Fibroblast of gingiva (primary cell): Measurements from ENCODE around the gene RIN3.
A peak's percentile ranks its signal among the peaks of the same experiment; 100 is the strongest.

ENCODE experiments used
- DNase-seq: peaks from one replicate; pipeline ENCODE4 v3.0.0-alpha.2; 2011; ENCODE audit warnings: low read depth

The RIN3 gene

DNA sequence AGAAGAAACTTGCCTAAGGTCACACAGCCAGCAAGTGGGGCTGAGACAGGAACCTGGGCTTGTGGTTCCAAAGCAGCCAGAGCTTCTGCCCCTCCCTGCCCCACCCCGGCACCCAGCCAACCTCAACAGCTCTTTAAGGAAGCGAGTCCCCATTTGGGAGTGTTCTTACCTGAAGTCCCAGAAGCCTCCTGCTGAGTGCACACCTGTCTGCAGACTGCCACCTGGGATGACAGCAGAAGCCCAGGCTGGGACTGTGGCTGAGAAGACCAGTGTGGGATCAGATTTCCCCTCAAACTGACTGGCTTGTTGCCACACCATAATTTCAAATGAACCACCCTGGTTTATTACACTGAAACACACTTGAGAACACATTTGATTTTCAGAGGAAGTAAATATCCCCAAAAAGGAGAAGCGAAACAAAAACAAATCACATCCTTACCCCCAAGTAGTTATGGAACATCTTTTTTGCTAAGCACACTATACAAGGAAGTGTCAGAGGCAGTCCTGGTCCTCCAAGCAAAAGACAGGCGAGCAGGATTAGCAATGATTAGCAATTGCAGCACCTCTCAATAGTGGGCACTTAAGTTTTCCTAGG lies 6.3 kb upstream of the RIN3 start:
- no peak for DNase-seq

DNA sequence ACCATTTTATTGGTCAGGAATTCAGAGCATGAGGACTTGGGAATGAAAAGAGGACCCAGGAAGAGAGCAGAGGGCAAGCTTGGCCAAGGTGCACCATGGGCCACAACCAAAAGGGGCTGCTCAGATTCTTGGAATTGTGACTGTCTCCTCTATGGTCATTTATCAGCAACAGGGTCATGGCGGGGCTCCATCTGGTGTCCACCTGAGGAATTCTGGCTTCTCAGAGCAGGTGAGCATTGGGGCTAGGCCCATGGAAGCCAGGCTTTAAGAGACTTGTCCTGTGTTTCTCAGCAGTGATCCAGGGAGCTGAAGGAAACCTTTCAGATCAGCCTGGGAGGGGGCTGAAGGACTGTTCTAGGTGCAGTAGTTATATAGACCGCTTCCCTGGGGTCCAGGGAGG lies 2.6 kb upstream of the RIN3 start:
- no peak for DNase-seq

DNA sequence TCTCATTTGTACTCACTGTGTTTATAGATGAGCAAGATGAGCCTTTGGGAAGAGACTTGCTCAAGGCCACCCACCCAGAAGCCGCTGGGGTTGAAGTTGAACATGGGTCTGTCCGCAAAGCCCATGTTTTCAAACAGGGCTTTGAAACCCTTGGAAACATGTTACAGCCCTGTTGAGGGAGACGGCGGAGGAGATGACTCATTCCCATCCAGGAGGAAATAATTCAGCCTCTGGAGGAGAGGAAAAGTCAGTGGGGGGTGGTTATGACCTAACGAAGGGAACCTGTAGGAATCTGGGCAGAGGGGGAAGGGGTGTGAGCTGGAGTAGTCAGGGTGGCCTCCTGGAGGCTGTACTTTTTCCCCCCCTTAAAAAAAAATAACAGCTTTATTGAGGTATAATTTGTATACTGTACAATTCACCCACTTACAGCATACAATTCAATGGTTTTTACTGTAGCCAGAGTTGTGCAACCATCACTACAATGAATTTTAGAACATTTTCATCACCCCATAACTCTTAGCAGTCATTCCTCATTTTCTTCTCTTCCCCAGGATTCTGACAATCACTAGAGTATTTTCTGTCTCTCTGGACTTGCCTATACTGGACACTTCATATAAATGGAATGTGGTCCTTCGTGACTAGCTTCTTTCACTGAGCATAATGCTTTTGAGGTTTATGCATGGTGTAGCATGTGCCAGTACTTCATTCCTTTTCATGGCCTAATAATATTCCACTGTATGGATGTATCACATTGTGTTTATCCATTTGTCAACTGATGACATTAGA lies 1.9 kb upstream of the RIN3 start:
- peak; percentile 86 for DNase-seq

DNA sequence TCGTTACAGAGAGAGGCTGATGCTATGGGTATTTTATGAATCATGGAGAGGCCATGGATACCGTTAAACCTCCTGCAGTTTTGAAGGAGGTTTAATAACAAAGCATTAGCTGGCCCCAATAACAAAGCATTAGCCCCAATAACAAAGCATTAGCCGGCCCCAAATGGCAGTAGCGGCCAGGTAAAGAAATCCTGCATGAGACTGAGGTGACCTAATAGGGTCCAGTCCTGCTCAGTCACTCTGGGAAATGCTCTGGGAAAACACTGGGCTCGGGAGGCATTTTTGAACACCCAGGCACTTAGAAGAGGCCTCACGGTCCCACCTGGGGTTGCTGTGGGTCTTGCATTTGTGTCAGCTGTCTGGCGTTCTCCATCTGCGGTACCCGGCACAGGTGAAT lies 776 bp upstream of the RIN3 start:
- DNase-seq, result no peak

DNA sequence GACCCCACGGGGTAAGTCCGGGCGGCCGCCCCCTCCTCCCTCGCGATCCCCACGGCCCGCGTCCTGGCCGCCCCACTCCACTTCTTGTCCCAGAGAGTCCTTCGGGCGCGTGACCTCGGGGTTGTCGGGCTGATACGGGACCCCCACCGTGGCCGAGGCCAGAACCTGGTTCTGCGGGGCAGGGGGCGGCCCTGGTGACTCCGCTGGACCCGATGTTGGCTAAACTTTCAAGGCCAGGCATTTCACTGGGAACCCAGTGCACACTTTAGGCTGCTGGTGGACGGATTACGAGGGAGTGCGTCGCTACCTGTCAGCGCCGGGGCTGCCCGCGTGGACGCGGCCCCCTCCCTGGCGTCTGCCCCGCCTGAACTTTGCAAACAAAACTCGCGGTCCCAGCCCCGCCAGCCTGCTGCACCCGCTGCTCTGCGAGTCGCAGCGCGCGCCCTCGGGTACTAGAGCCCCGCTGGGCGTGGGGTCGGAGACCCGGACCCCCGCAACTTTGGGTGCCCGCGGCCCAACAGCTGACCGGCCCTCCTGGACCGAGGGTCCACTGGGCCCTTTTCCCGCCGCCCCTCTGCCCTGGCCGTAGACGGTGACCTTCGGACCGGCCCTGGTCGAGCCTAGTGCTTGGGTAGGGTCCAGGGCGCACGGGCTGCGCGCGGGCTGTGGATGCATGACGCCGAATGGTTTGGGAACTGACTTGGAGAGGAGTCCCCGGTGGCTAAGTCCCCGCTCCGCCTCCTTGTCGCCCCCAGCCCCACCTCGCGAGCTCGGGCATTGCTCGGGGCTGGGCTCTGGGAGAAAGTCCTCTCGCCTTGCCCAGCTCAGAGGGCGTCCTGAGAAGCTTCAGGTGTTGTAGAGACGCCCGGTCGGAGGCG lies 624 bp downstream of the RIN3 start:
- DNase-seq, result peak; percentile 39

DNA sequence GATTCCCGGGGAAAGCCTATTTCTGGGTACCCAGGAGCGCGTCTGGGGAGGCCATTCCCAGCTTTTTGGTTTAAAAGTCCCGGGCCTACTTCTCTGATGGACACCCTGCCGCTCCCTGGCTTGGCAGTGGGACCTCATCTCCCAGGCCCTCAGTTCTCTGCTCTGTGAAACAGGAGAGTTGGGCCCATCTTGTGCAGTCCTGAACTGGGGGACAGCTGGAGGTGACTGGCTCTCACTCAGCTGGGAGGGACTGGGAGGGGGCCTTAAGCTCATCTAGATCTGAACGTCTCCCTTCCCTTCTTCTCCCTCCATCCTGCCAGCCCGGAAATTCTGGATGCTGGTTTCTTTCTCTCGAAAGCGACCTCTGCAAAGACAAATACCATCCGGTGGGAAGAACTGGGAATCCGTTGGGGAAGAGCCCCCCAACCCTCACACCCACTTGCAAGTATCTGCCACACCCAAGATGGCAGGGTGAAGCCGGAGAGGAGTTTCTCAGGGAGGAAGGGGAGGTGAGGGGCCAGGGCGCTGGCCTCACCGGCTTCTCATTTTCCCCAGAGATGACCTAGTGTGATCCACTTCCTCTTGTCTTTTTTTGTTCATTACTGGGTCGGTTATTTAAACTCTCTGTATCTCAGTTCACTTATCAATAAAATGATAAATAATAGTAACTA lies 1.4 kb downstream of the RIN3 start:
- no peak for DNase-seq

DNA sequence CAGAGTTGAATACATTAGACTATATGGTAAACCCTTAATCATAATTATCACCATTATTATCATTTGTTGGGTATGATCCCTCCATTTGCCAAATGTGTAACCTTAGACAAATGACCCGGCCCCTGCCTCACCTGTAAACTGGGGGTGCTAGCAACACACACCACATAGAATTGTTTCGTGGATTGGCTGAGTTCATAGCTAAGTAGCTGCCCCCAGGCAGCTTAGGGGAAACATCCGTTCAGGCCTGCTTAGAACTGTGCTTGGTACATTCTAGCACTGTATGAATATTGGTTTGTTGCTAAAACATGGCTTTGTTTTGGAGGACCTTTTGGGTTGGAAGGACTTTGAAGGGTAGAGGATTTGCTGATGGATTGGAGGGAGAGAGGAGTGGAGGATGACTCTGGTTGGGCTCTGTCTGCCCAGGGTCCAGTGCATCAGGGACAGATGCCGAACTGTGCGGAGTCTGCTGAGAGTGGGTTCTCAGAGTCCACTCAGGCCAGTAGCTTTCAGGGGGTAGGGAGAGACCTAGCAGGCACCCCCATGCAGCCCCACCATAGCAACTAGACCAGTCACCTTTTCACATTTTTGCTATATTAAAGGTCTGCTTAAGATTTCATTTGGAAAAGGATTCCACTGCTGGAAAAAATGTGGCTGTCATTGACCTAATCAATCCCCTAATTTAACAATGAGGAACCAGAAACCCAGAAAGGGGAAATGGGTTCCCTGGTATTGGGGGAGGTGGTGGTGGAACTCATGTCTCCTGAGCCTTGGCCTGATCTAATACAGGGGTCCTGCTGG lies 2.2 kb downstream of the RIN3 start:
- DNase-seq, result no peak

DNA sequence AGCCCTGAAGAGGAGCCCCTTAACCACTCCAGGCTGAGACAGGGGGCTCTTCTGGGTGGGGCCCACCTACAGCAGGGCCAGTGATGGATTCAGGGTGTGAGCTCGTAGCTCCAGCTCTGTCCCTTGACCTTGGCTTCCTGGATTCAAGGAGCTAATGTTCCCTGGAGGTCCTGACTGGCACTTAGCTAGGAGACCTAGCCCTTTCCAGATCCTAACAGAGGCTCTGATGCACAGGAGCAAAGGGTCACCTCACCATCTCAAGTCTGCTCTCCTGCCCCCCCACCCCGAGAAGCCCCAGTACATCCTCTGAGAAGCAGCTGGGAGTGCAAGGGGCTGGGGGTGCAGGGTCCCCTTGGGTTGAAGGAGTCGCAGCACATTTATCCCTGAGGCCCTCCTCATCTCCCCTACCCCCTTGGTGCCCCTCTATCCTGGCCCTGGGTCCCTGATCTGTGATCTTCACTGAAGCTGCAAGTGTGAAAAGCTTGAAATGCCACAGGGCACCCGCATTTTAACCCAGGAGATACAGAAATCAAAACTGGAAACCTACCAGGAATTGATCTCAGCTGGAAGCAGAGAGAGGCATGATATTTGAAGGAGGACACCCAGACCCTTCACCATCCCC lies 2.9 kb downstream of the RIN3 start:
- no peak for DNase-seq

DNA sequence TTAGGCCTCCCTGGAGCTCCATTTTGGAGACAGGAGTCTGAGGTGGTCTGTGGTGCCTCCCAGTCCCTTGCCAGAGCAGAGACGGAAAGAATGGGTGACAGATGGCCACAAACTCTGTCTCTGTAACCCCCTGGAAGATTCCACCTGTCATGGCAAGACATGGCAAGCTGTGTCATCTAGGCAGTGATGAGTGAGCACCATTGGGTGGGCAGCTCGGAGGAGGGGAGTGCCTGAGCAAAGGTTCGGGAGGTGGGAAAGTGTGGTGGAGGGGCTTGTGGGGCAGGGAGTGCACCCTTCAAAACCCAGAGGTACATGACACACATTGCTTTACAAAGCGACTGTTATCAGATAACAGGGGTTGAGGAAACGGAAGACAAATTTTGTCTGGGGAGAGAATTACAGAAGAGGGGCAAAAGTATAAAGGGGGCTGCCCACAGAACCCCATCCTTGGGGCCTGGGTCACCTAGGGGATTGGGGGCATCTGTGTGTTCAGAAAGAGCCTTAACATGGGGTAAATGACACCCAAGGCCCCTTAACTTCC lies 3.5 kb downstream of the RIN3 start:
- no peak for DNase-seq

DNA sequence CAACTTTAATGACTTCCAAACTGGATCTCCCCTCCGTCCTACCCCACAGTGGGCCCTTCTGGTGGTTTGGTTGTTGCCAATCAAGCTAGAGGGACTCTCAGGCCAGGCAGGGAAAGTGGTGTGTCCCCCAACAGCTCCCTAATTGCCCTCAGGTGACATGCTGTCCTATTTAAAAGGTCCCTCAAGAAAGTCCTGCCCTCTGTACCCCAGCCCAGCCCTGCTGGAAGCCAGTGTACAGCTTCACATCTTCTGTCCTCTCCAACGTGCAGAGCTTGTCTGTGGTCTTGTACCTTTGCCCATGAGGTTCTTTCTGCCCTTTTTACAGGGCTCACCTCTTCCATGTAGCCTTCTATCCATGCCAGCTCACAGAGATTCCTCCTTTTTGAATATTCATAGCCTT lies 4.2 kb downstream of the RIN3 start:
- DNase-seq, result no peak

DNA sequence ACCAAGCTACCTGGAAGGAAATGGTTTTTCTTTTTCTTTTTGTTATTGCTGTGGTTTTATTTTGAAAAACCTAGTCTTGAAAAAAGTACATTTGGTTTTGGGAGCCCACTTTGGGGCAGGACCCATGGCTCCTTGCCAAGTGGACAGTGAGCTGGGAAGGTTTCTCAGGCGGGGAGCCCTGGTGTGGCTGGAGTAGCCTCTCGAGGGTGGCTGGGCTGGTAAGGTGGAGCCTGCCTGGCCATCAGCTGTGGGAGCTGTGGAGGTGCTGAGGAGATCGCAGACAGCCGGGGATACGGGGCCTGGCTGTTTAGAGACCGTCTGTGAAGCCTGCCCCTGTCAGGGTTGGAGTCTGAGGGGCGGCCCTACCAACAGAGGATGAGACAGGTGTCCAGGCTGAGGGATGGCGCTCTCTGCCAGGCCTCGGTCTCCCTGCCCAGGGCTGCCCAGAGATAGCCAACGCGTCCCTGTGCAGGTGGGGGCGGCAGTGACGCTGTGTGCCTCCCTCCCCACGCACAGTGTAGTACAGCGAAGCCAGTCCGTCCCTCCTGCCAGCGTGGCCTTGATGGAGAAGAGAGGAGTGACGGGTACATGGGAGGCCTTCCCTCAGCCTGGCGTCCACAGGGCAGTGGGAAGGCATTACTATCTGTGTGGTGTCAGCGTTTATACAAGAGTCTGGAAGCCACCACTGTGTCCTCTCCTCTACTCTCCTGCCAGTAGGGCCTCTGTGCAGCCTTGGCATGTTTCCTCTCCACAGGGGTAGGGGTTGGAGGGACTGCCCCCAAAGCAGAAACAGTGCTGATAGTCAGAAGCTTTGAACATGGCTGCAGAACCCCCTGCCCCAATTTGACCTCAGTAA lies 5.9 kb downstream of the RIN3 start:
- DNase-seq, result no peak

DNA sequence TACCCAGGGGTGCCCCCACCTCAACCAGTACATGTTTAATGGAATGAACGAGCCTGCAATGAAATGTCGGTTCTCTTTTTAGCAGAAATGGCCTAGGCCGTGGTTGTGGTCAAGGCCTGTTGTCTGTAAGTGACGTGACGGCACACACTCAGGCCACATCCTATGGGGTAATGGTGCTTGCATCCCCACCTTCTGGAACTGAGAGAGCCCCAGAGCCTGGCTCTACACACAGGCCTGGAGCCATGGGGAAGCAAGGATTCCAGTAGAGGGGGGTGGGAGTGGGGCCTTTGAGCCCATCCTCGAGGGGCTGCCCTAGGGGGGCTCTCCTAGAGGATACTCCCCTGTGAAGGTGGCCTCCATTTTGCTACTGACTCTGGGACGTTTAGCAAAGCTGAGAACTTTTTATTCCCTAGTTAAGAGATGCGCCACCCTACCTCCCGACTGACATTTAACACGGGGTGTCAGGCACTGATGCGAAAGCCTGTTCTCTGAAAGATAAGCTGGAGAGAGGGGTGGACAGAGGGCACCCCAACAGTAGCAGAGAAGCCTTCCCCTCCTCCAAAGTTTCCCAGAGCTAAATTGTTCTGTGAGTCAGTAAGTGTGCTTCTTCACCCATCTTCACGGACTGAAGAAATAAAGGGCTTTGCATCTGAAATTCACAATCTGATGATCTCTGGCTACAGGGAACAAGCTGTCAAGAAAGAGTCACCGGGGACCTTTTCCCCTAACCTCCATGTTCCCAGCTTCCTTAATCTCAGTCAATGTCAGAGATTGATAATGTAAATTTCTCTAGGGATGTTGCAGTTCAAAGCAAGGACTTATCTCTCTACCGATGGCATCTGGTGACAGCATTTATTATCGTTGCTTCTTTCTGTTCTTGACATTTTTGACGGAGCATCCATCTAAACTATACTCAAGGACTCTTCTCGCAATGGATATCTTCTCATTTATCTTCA lies 6.8 kb downstream of the RIN3 start:
- no peak for DNase-seq

DNA sequence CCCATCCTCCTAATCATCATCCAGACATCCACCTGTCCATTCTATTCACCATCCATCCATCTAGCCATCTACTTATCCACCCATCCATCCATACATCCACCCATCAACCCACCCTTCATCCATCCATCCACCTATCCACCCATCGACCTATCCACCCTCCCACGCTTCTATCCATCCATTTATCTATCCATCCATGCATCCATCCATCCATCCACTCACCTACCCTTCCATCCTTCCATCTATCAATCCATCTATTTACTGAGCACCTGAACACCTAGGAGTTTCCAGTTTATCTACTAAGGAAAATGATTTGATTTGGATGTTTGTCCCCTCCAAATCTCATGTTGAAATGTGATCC lies 7.5 kb downstream of the RIN3 start:
- DNase-seq, result no peak

DNA sequence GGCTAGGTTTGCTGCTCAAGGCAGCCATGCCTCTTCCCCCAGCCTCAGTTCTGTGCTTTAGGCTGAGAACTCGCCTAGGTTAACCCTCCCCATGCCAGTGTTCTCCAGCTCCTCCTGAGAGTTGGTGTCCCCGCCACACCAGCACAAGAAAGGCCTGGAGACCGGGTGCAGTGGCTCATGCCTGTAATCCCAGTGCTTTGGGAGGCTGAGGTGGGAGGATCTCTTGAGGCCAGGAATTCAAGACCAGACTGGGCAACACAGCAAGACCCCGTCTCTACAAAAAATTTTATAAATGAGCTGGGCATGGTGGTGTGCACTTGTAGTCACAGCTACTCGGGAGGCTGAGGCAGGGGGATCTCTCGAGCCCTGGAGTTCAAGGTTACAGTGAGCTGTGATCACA lies 10.2 kb downstream of the RIN3 start:
- no peak for DNase-seq

DNA sequence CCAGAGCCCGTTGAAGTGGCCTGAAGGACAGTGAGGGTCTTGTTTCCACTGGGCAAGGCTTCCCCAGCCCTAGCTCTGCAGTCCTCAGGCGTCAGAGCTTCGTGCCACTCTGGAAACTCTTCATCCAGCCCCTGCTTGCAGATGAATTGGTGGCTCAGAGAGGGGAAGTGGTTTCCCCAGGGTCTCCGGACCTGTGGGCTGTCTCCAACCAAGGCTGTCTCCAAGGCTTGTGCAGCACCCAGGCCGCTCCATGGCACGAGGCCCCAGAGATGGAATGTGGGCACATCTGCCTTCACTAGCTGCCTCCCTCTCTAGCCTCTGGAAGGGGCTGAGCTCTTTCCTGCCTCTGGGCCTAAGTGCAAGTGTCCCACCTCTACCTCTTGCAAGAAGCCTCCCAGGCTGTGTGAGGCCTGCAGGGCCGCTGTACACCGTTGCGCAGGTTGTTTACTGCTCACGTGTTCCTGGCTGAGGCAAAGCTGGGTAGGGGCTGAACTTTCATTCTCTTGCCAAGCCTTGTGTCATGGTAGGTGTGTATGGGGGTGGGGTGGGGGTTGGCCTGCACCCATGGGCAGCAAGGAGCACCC lies 11.1 kb downstream of the RIN3 start:
- DNase-seq, result no peak

DNA sequence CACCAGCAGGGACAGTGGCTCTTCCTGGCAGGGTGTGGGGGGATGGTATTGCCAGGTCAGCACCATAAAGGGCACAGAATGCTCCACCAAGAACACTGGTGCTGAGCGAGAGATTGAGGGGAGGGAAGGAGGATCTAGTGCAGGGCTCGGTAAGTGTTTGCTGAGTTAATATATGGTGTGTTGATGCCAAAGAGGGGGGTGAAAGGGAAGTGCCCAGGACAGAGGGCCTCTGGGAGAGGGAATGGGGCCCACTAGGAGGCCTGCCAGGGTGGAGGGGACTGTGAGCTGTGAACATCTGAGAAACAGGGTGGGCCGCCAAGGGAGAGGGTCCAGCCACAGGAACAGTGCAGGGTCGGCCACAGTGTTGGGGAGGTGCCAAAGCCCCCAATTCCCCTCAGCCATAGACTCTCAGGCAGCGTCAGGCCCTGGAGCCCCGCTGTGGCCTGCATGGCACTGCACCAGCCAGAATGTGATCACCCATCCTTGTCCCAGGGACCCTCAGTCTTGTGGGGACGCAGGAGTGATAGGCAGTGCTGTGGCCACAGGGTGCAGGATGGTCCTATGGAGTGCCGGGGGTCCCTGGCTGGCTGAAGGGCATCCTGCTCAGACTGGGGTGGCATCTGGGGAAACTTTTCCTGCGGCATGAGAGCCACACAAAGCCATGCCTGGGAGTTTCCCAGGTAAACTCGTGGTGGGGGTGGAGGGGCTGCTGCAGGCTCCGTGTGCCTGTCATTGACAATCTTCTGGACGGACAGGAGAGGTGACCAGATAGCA lies 11.9 kb downstream of the RIN3 start:
- no peak for DNase-seq

DNA sequence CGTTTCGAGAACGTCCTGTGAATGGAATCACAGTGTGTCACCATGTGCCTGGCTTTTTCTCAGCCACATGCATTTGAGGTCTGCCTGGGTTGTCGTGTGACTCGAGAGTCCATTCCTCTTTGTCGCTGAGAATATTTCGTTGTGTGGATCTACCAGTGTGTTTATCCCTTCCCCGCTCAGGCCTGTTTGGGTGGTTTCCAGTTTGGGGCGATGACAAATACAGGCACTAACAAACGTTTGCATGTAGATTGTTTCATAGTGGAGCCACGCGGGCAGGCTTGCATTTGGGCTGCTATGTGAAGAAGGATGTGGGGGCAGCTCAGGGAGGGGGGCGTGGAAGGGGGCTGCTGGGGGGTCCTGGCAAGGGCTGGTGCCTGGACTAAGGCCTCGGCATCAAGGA lies 14.1 kb downstream of the RIN3 start:
- no peak for DNase-seq
